ENCODE measurements around the gene PIP5K1C.
A peak's percentile ranks its signal among the peaks of the same experiment; 100 is the strongest.
"Not testable (repeated sequence)": the region's sequence is repeated elsewhere in the genome, so short reads cannot be mapped to it uniquely, and the experiment has no call there.

Gene PIP5K1C

GRCh38 chr19:3634496-3635045 is 65.7 kb downstream of the PIP5K1C start:
- H3K36me3 ChIP-seq (ENCODE audit: control insufficient read depth, insufficient read depth, low read length), result peaks cover 17% of the 10 kb centered on the region
- no peak overlapping the region for H3K9ac ChIP-seq (ENCODE audit: low read length)
- H3K27ac ChIP-seq (ENCODE audit: low read depth, low read length), result no peak overlapping the region
- H3K4me3 ChIP-seq (ENCODE audit: low read length), result no peak overlapping the region
- no peaks in the 10 kb centered on the region for H3K27me3 ChIP-seq (ENCODE audit: control insufficient read depth, insufficient read depth, low read length)
- no peaks in the 10 kb centered on the region for H3K4me1 ChIP-seq (ENCODE audit: control insufficient read depth, insufficient read depth, low read length)

GRCh38 chr19:3633559-3633988 is 66.7 kb downstream of the PIP5K1C start:
- H3K36me3 ChIP-seq (ENCODE audit: control insufficient read depth, insufficient read depth, low read length), result peaks cover 11% of the 10 kb centered on the region

GRCh38 chr19:3632739-3633558 is 67.3 kb downstream of the PIP5K1C start:
- H3K4me3 ChIP-seq (ENCODE audit: low read length), result no peak overlapping the region
- H3K4me1 ChIP-seq (ENCODE audit: control insufficient read depth, insufficient read depth, low read length), result no peaks in the 10 kb centered on the region
- no peaks in the 10 kb centered on the region for H3K27me3 ChIP-seq (ENCODE audit: control insufficient read depth, insufficient read depth, low read length)
- no peak overlapping the region for H3K27ac ChIP-seq (ENCODE audit: low read depth, low read length)
- no peak overlapping the region for H3K9ac ChIP-seq (ENCODE audit: low read length)
- H3K36me3 ChIP-seq (ENCODE audit: control insufficient read depth, insufficient read depth, low read length), result peaks cover 8% of the 10 kb centered on the region

More at GRCh38 chr19:3633559-3633988, 66.7 kb downstream of the PIP5K1C start:
- no peaks in the 10 kb centered on the region for H3K27me3 ChIP-seq (ENCODE audit: control insufficient read depth, insufficient read depth, low read length)
- H3K9ac ChIP-seq (ENCODE audit: low read length), result no peak overlapping the region
- H3K4me1 ChIP-seq (ENCODE audit: control insufficient read depth, insufficient read depth, low read length), result no peaks in the 10 kb centered on the region
- no peak overlapping the region for H3K4me3 ChIP-seq (ENCODE audit: low read length)
- no peak overlapping the region for H3K27ac ChIP-seq (ENCODE audit: low read depth, low read length)

- no peak overlapping the region for H3K9ac ChIP-seq (ENCODE audit: low read length)
- no peak overlapping the region for H3K27ac ChIP-seq (ENCODE audit: low read depth, low read length)
- H3K4me3 ChIP-seq (ENCODE audit: low read length), result no peak overlapping the region
- no peaks in the 10 kb centered on the region for H3K27me3 ChIP-seq (ENCODE audit: control insufficient read depth, insufficient read depth, low read length)
- H3K4me1 ChIP-seq (ENCODE audit: control insufficient read depth, insufficient read depth, low read length), result no peaks in the 10 kb centered on the region
- H3K36me3 ChIP-seq (ENCODE audit: control insufficient read depth, insufficient read depth, low read length), result peaks cover 8% of the 10 kb centered on the region
Observed at GRCh38 chr19:3632098-3632497, 68.2 kb downstream of the PIP5K1C start.

- H3K4me1 ChIP-seq (ENCODE audit: control insufficient read depth, insufficient read depth, low read length), result no peaks in the 10 kb centered on the region
- no peak overlapping the region for H3K4me3 ChIP-seq (ENCODE audit: low read length)
- H3K27me3 ChIP-seq (ENCODE audit: control insufficient read depth, insufficient read depth, low read length), result no peaks in the 10 kb centered on the region
- no peak overlapping the region for H3K9ac ChIP-seq (ENCODE audit: low read length)
- no peak overlapping the region for H3K27ac ChIP-seq (ENCODE audit: low read depth, low read length)
- peaks cover 5% of the 10 kb centered on the region for H3K36me3 ChIP-seq (ENCODE audit: control insufficient read depth, insufficient read depth, low read length)
Observed at GRCh38 chr19:3631053-3631861, 69.0 kb downstream of the PIP5K1C start.

GRCh38 chr19:3628766-3629165 is 71.5 kb downstream of the PIP5K1C start:
- H3K36me3 ChIP-seq (ENCODE audit: control insufficient read depth, insufficient read depth, low read length); H3K9ac ChIP-seq (ENCODE audit: low read length); H3K4me3 ChIP-seq (ENCODE audit: low read length); H3K27ac ChIP-seq (ENCODE audit: low read depth, low read length); H3K27me3 ChIP-seq (ENCODE audit: control insufficient read depth, insufficient read depth, low read length): not testable (repeated sequence)
- H3K4me1 ChIP-seq (ENCODE audit: control insufficient read depth, insufficient read depth, low read length), result peaks cover 10% of the 10 kb centered on the region

GRCh38 chr19:3627351-3627723 is 72.9 kb downstream of the PIP5K1C start:
- H3K36me3 ChIP-seq (ENCODE audit: control insufficient read depth, insufficient read depth, low read length), result peaks cover 8% of the 10 kb centered on the region
- H3K27me3 ChIP-seq (ENCODE audit: control insufficient read depth, insufficient read depth, low read length), result no peaks in the 10 kb centered on the region

GRCh38 chr19:3626473-3627350 is 73.6 kb downstream of the PIP5K1C start, which contains the start of gene CACTIN:
Gene CACTIN, minus strand, starts transcription at chr19:3626790. Its CDS starts 28 bp downstream, at chr19:3626762.
- Histone ChIP-seq H3K4me1 (ENCODE audit: control insufficient read depth, insufficient read depth, low read length) (peaks cover 10% of the 10 kb centered on the region), H3K36me3 (ENCODE audit: control insufficient read depth, insufficient read depth, low read length) (peaks cover 7% of the 10 kb centered on the region)

More at GRCh38 chr19:3627351-3627723, 72.9 kb downstream of the PIP5K1C start:
- Histone ChIP-seq H3K4me1 (ENCODE audit: control insufficient read depth, insufficient read depth, low read length) (peaks cover 10% of the 10 kb centered on the region), H3K27ac (ENCODE audit: low read depth, low read length) (no peak overlapping the region), H3K4me3 (ENCODE audit: low read length) (peak overlapping the region; percentile 43), H3K9ac (ENCODE audit: low read length) (no peak overlapping the region)

GRCh38 chr19:3625996-3626472 is 74.2 kb downstream of the PIP5K1C start:
- no peaks in the 10 kb centered on the region for H3K27me3 ChIP-seq (ENCODE audit: control insufficient read depth, insufficient read depth, low read length)
- H3K4me1 ChIP-seq (ENCODE audit: control insufficient read depth, insufficient read depth, low read length), result peaks cover 10% of the 10 kb centered on the region
- peak overlapping the region; percentile 94 for H3K9ac ChIP-seq (ENCODE audit: low read length)
- peak overlapping the region; percentile 98 for H3K27ac ChIP-seq (ENCODE audit: low read depth, low read length)
- peak overlapping the region; percentile 91 for H3K4me3 ChIP-seq (ENCODE audit: low read length)
- H3K36me3 ChIP-seq (ENCODE audit: control insufficient read depth, insufficient read depth, low read length), result peaks cover 3% of the 10 kb centered on the region

More at GRCh38 chr19:3626473-3627350, 73.6 kb downstream of the PIP5K1C start, which contains the start of gene CACTIN:
- Histone ChIP-seq H3K27ac (ENCODE audit: low read depth, low read length) (peak within 1 kb of the TSS; percentile 98), H3K9ac (ENCODE audit: low read length) (peak within 1 kb of the TSS; percentile 94), H3K27me3 (ENCODE audit: control insufficient read depth, insufficient read depth, low read length) (no peaks in the 10 kb centered on the region), H3K4me3 (ENCODE audit: low read length) (peak within 1 kb of the TSS; percentile 91)

- H3K36me3 ChIP-seq (ENCODE audit: control insufficient read depth, insufficient read depth, low read length), result peaks cover 12% of the 10 kb centered on the region
- H3K27ac ChIP-seq (ENCODE audit: low read depth, low read length), result no peak overlapping the region
- no peak overlapping the region for H3K4me3 ChIP-seq (ENCODE audit: low read length)
- peaks cover 10% of the 10 kb centered on the region for H3K4me1 ChIP-seq (ENCODE audit: control insufficient read depth, insufficient read depth, low read length)
- H3K9ac ChIP-seq (ENCODE audit: low read length), result no peak overlapping the region
- H3K27me3 ChIP-seq (ENCODE audit: control insufficient read depth, insufficient read depth, low read length), result no peaks in the 10 kb centered on the region
Observed at GRCh38 chr19:3623716-3624115, 76.6 kb downstream of the PIP5K1C start.

- H3K4me1 ChIP-seq (ENCODE audit: control insufficient read depth, insufficient read depth, low read length), result peaks cover 10% of the 10 kb centered on the region
- no peak overlapping the region for H3K9ac ChIP-seq (ENCODE audit: low read length)
- H3K4me3 ChIP-seq (ENCODE audit: low read length), result no peak overlapping the region
- H3K36me3 ChIP-seq (ENCODE audit: control insufficient read depth, insufficient read depth, low read length), result peaks cover 12% of the 10 kb centered on the region
- no peaks in the 10 kb centered on the region for H3K27me3 ChIP-seq (ENCODE audit: control insufficient read depth, insufficient read depth, low read length)
- no peak overlapping the region for H3K27ac ChIP-seq (ENCODE audit: low read depth, low read length)
Observed at GRCh38 chr19:3622224-3622623, 78.0 kb downstream of the PIP5K1C start.
